Measurements from ENCODE around the gene CAPN13. TPM values are rescaled to one million over a fixed set of nuclear protein-coding genes. Genes with fewer than 3 reads are reported as not detected.

CAPN13 gene
- total RNA-seq, 2 experiments from 2014 or later = not detected

DNA sequence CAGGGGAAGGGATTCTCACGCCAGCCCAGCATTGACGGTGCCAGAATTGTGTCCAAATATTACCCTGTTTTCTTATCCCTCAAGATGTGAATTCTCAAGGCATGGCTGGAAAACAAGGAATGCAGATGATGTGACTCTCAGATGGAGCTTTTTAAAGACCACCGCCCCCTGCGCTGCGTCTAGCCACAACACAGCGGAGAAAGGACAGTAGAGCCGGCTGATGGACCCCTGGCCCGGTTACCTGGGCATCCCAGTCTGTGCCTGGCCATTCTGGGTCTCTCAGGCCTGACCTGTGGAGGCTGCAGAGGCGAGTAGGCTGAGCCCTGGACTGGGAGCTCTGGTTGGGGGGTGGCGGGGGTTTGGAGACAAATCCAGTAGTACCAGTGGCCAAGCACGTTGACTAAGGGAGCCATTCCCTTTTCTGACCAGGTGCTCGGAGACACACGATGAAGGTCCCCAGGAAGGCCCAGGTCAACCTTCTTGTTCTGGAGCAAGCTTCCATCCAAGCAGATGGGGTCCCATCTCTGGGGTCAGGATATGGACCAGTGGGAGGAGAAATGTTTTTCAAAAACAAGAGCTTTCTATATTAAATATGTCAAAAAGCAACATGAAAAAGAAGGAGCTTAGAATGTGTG is 5.3 kb downstream of the CAPN13 start:
- no peak overlapping the region for H3K27ac Mint-ChIP-seq
- ChIA-PET POLR2A (no interaction called here), CTCF (no interaction called here)
- H3K9me3 Mint-ChIP-seq = no peaks in the 10 kb centered on the region
- no peak for DNase-seq
- H3K4me1 Mint-ChIP-seq = peaks cover 6% of the 10 kb centered on the region
- H3K4me3 Mint-ChIP-seq = no peak overlapping the region
- no peaks in the 10 kb centered on the region for H3K36me3 Mint-ChIP-seq (ENCODE audit: low read depth)
- H3K27me3 Mint-ChIP-seq = no peaks in the 10 kb centered on the region

DNA sequence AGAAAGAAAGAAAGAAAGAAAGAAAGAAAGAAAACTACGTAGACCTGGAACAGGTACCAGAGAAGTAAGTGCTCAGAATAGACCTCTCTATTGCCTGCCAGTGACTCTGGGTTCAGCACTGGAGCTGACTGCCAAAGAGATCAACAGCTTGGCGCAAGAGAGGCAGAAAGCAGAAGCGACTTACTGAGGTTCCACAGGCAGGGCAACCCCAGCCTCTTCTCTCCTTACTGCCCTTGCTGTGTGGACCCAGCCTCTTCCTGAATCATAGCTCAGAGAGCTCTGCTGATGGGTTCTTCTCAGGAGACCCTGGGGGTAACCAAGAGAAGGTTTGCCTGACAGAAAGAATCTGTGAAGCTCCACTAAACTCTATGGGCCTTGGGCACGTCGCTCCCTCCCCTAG is 7.1 kb downstream of the CAPN13 start:
- no peak for DNase-seq
- H3K36me3 Mint-ChIP-seq (ENCODE audit: low read depth) = no peaks in the 10 kb centered on the region
- peaks cover 6% of the 10 kb centered on the region for H3K4me1 Mint-ChIP-seq
- ChIA-PET POLR2A (no interaction called here), CTCF (no interaction called here)
- no peaks in the 10 kb centered on the region for H3K9me3 Mint-ChIP-seq
- H3K27me3 Mint-ChIP-seq = peaks cover 2% of the 10 kb centered on the region
- no peak overlapping the region for H3K4me3 Mint-ChIP-seq
- no peak overlapping the region for H3K27ac Mint-ChIP-seq

DNA sequence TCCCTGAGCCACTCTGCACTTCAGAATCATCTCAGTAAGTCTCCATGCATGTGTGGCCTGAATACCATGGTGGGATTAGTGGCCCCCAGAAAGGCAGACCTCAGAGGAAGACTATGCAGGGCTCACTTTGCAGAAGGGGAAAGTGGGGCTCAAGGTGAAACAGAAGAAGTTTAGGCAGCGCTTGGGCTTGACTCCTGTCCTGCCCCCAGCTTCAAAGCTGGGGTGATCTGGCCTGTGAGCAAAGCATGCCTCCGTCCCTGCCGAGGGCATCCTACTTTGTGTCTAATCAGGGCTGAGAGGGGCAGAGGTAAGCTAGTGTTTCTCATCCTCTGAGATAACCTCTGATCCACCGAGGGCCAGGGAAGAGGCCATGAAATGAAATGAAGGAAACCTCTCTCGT is 7.9 kb downstream of the CAPN13 start:
- Mint-ChIP-seq H3K4me1 (peaks cover 6% of the 10 kb centered on the region), H3K9me3 (no peaks in the 10 kb centered on the region), H3K4me3 (no peak overlapping the region), H3K27me3 (peaks cover 2% of the 10 kb centered on the region), H3K27ac (no peak overlapping the region), H3K36me3 (ENCODE audit: low read depth) (no peaks in the 10 kb centered on the region)
- POLR2A ChIA-PET = no interaction called here
- no peak for DNase-seq
- CTCF ChIA-PET = no interaction called here

DNA sequence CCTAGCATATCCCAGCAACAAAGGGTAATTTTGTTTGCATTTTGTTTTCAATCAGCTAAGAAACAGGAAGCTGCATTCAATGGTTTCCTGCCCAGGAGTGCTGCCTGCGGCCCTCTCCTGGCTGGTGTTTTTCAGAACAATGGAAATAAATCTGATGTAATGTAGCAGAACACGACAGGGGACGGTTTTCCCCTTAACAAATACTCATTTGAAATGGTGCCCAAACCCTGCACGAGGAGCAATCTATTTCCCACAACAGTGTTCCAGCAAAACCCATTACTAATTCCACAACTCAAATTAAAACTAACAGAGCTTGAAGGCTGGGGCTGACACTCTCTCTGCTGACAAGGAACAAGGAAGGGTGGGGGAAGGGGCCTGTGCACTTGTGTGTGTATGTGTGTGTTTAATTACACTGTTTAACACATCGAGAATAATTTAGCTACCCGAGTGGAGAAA is 8.7 kb downstream of the CAPN13 start:
- Mint-ChIP-seq H3K27ac (no peak overlapping the region), H3K36me3 (ENCODE audit: low read depth) (no peaks in the 10 kb centered on the region), H3K4me1 (peaks cover 6% of the 10 kb centered on the region), H3K27me3 (peaks cover 4% of the 10 kb centered on the region), H3K9me3 (no peaks in the 10 kb centered on the region), H3K4me3 (no peak overlapping the region)
- ChIA-PET CTCF (no interaction called here), POLR2A (no interaction called here)
- no peak for DNase-seq

DNA sequence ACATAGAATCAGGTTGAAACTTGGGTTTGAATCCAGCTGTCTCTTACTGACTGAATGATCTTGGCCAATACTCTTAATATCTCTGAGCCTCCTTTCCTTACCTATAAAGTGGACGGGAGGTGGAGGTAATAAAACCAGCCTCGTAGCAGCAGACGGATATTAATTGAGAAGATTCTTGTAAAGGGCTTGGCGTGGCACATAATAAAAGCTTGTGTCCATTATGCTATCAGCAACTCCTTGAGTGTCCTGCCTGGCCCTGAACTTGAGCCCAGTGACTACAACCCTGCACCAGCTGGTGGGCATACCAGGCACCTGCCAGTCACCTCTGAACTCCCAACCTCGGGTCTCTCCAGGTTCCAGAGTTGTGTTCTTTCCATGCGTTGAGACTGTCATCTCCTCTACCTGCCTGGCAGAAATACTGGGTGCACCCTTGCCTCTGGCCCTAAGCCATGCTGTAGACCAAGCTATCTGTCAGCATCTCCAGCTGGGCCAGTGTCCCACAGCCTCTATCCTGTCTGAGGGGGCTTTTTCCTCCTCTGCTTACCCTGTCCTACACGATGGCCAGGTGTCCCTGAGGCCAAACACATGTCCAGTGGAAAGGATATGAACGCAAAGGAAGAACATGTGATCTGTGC is 9.7 kb downstream of the CAPN13 start:
- Mint-ChIP-seq H3K9me3 (no peaks in the 10 kb centered on the region), H3K4me1 (peaks cover 6% of the 10 kb centered on the region), H3K36me3 (ENCODE audit: low read depth) (no peaks in the 10 kb centered on the region), H3K27me3 (peaks cover 9% of the 10 kb centered on the region), H3K4me3 (no peak overlapping the region), H3K27ac (no peak overlapping the region)
- ChIA-PET CTCF (interaction anchor here (1.2 kb wide), 1 partner anchor 633 kb away, joined by 3 read pairs; no protein-coding TSS in a partner anchor), POLR2A (no interaction called here)
- no peak for DNase-seq

DNA sequence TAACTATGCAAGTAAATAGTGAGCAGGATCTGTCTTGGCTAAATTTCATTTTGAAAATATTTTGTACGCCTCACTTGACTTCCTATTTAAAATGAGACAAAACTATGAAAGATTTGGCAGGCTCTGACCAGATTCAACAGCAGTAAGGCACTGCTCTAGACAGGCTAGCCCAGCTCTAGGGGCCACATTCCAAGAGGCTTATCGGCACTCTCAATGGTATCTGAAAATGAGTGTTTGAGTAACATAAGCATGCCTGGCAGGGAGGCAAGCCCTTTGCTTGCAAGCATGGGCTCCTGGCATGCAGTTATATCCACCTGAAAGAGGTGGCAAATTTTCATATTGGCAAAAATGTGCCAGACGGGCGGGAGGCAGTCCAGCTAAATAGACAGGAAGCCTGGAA is 10.5 kb downstream of the CAPN13 start:
- no peaks in the 10 kb centered on the region for H3K36me3 Mint-ChIP-seq (ENCODE audit: low read depth)
- no peak overlapping the region for H3K27ac Mint-ChIP-seq
- H3K4me3 Mint-ChIP-seq = no peak overlapping the region
- DNase-seq = no peak
- peaks cover 17% of the 10 kb centered on the region for H3K27me3 Mint-ChIP-seq
- POLR2A ChIA-PET = no interaction called here
- CTCF ChIA-PET = interaction anchor here (1.2 kb wide), 1 partner anchor 632 kb away, joined by 3 read pairs; no protein-coding TSS in a partner anchor
- peaks cover 6% of the 10 kb centered on the region for H3K4me1 Mint-ChIP-seq
- no peaks in the 10 kb centered on the region for H3K9me3 Mint-ChIP-seq

DNA sequence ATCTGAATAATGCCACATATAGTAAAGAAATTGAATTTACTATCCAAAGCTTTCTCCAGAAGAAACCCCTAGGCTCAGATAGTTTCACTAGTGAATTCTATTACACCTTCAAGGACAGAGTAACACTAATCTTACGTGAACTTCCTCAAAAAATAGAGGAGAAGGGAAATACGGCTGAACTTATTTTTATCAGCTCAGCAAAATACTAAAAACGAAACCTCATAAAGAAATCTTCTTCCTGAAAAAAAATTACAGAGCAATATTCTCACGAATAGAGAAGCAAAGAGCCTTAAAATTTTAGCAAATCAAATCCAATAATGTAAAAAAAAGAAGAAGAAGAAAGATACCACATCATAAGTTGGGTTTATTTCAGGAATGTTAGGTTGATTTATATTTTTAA is 14.7 kb downstream of the CAPN13 start:
- Mint-ChIP-seq H3K27ac (no peak overlapping the region), H3K36me3 (ENCODE audit: low read depth) (no peaks in the 10 kb centered on the region), H3K4me3 (no peak overlapping the region), H3K4me1 (no peaks in the 10 kb centered on the region), H3K9me3 (no peaks in the 10 kb centered on the region), H3K27me3 (peaks cover 29% of the 10 kb centered on the region)
- POLR2A ChIA-PET = no interaction called here
- CTCF ChIA-PET = no interaction called here
- DNase-seq = no peak

DNA sequence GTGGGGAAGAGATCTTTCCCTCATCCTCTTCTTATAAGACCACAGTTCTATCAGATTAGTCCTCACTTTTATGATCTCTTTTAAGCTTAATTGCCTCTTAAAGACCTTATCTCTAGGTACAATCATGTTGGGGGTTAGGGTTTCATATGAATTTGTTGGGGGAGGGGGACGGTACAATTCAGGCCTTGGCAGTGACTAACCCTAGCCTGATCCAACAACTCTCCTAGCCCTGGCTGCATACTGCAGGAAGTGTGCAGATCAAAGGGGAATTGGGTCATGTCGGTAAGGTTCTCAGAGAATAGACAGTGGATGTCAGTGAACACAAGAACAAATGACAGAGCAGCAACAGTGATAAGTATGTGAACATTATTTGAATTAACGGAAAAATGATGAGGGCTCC is 16.4 kb downstream of the CAPN13 start:
- no peak overlapping the region for H3K4me3 Mint-ChIP-seq
- DNase-seq = no peak
- H3K36me3 Mint-ChIP-seq (ENCODE audit: low read depth) = no peaks in the 10 kb centered on the region
- no peaks in the 10 kb centered on the region for H3K4me1 Mint-ChIP-seq
- H3K9me3 Mint-ChIP-seq = no peaks in the 10 kb centered on the region
- H3K27me3 Mint-ChIP-seq = peaks cover 31% of the 10 kb centered on the region
- H3K27ac Mint-ChIP-seq = no peak overlapping the region
- CTCF ChIA-PET = no interaction called here
- POLR2A ChIA-PET = no interaction called here

DNA sequence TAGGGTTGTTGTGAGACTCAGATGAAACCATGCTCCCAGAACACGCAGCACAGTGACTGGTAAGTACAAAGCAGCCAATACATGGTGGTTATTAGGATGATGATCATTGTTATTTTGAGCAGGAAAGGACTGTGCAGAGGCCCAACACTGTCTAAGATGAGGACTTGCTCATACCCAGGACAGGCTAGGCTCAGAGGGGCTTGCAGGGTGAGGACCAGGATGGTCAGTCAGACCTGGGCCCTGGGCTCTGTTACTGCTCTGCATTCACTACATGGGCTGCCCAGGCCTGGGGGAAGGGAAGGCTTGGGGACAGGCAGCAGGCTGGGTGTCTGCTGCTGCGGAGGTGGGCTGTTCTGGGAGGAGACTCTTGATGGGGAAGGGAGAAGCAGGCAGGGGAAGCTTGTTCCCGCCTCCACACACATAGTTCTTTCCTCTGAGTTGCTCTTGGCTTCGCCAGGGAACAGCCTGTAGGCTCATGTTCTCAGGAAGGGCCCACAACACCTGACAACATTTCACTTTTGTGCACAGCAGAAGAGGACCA is 17.5 kb downstream of the CAPN13 start:
- no peaks in the 10 kb centered on the region for H3K4me1 Mint-ChIP-seq
- ChIA-PET POLR2A (no interaction called here), CTCF (no interaction called here)
- H3K4me3 Mint-ChIP-seq = no peak overlapping the region
- H3K36me3 Mint-ChIP-seq (ENCODE audit: low read depth) = no peaks in the 10 kb centered on the region
- H3K27me3 Mint-ChIP-seq = peaks cover 32% of the 10 kb centered on the region
- H3K27ac Mint-ChIP-seq = no peak overlapping the region
- H3K9me3 Mint-ChIP-seq = no peaks in the 10 kb centered on the region
- no peak for DNase-seq

DNA sequence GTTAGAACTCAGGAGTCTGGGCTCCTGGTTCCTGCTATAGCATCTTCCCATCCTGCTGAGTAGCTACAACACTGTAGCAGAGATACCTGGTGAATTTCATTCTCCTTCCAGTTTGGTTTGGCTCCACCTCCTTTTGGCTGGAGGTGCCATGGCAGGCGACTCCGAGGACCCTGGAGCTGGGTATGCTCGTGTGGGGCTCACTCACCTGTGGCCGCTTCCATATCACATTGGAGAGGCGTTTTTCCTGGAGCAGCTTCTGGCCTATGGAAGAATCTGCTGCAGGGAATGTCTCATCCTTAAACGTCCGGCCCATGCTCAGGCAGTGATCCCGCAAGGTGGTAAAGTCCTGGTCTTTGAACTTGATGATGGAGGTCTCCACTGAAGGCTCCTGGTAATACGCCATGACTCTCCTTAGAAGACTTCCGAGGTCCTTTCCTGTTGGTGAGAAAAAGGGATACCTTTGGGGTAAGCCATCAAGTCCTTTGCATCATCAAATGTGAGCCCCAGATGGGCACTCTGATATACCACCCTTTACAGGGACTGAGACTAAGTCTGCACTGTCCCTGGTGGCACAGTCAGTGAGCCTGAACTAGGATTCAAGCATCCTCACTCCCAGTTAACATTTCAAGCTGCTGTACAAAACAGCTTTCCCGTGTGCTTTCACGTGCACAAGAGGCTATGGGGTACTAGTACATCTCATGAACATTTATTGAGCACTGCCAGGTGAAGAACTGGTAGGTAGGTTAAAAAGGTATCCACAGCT is 20.1 kb downstream of the CAPN13 start:
- ChIA-PET POLR2A (no interaction called here), CTCF (no interaction called here)
- H3K27ac Mint-ChIP-seq = no peak overlapping the region
- no peaks in the 10 kb centered on the region for H3K4me1 Mint-ChIP-seq
- H3K27me3 Mint-ChIP-seq = peaks cover 22% of the 10 kb centered on the region
- H3K36me3 Mint-ChIP-seq (ENCODE audit: low read depth) = no peaks in the 10 kb centered on the region
- H3K9me3 Mint-ChIP-seq = no peaks in the 10 kb centered on the region
- DNase-seq = no peak
- H3K4me3 Mint-ChIP-seq = no peak overlapping the region

DNA sequence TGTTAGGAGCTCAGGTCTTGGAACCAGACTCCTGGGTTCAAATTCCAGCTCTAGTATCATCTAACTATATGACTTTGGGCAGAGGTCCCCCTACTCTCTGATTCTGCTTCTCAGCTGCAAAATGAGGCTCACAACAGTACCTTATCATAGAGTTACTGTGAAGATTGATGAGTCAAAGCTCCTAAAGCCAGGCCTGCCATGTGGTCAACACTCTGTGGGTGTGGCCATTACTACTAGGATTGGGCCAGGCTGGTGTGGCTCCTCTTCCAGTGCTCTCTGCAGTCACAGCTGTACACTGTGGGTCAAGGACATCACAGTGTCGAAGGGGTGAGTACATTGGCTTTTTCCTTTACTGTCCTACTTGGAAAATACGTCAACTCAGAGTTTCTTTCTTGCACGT is 22.6 kb downstream of the CAPN13 start:
- H3K4me3 Mint-ChIP-seq = no peak overlapping the region
- CTCF ChIA-PET = interaction anchor here (0.6 kb wide), 1 partner anchor 577 kb away, joined by 3 read pairs; no protein-coding TSS in a partner anchor
- no peaks in the 10 kb centered on the region for H3K36me3 Mint-ChIP-seq (ENCODE audit: low read depth)
- H3K27me3 Mint-ChIP-seq = peaks cover 12% of the 10 kb centered on the region
- POLR2A ChIA-PET = interaction anchor here (0.6 kb wide), 1 partner anchor 589 kb away, joined by 4 read pairs; no protein-coding TSS in a partner anchor
- no peak for DNase-seq
- no peaks in the 10 kb centered on the region for H3K4me1 Mint-ChIP-seq
- H3K27ac Mint-ChIP-seq = no peak overlapping the region
- no peaks in the 10 kb centered on the region for H3K9me3 Mint-ChIP-seq

DNA sequence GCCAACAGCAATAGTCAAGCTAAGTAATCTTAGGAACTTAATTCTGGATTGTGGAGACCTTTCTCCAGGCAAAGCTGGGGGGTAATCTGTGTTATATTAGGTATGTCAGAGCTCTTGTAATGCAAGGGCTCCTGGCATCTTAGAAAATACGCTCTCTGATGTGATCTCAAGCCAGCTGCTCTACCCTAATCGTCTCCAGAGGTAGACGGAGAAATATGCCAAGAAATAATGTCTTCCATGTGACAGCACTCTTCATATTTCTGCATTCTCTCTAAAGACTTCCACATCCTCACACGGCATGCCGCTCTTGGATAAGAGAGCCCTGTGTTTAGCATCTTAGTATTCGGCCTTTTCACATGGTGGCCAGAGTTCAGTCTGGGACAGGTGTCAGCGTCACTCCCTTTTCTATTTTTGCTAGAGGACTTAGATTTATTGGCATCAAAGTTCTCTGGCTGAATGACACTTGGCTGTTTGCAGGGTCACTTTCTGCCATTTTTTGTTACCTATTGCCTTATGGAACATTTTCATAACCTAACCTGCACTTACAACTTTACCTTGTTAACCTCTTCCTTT is 25.2 kb downstream of the CAPN13 start:
- Mint-ChIP-seq H3K4me1 (no peaks in the 10 kb centered on the region), H3K27ac (no peak overlapping the region), H3K36me3 (ENCODE audit: low read depth) (no peaks in the 10 kb centered on the region), H3K4me3 (no peak overlapping the region), H3K9me3 (no peaks in the 10 kb centered on the region), H3K27me3 (peaks cover 4% of the 10 kb centered on the region)
- CTCF ChIA-PET = no interaction called here
- POLR2A ChIA-PET = no interaction called here
- DNase-seq = no peak

DNA sequence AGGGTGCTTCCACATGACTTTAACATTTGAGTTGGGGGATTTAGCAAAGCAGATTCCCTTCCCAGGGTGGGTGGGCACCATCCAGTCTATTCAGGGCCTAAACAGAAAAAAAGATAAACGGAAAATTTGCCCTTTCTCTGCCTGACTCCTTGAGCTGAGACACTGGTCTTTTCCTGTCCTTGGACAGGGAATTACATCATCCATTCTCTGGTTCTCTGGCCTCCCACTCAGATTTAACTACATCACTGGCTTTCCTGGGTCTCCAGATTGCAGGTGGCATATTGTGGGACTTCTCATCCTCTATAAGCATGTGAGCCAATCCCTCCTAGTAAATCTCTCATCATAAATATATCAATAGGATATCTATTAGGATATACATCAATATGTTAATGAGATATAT is 25.8 kb downstream of the CAPN13 start:
- CTCF ChIA-PET = no interaction called here
- no peak overlapping the region for H3K4me3 Mint-ChIP-seq
- H3K9me3 Mint-ChIP-seq = no peaks in the 10 kb centered on the region

More for the DNA sequence above, 25.8 kb downstream of the CAPN13 start:
- Mint-ChIP-seq H3K27me3 (peaks cover 4% of the 10 kb centered on the region), H3K4me1 (no peaks in the 10 kb centered on the region), H3K36me3 (ENCODE audit: low read depth) (no peaks in the 10 kb centered on the region), H3K27ac (no peak overlapping the region)
- POLR2A ChIA-PET = no interaction called here
- DNase-seq = no peak

Measured in activated CD4-positive, alpha-beta memory T cell treated with anti-CD3 and anti-CD28 coated beads, Interleukin-2, amount 10 ng/mL, durations not matched to agents 7 days and 5 days (primary cell).